HG03565 (cell line): ENCODE measurements around the gene ARHGEF25.
"Not testable (repeated sequence)": the region's sequence is repeated elsewhere in the genome, so short reads cannot be mapped to it uniquely, and the experiment has no call there.

Source experiments
- ATAC-seq: cut with Tn5 transposase; IDR thresholded peaks from one replicate; pipeline ENCODE4 v1.9.1; 2021; ENCODE audit warnings: mild to moderate bottlenecking, moderate library complexity; ENCODE audit not compliant: unreplicated experiment

The ARHGEF25 gene

GRCh38 chr12:57632958-57633840 lies 22.0 kb downstream of the ARHGEF25 start, which contains the start of gene B4GALNT1:
B4GALNT1 (minus strand) TSS chr12:57633201; CDS start chr12:57632132, 1,069 bp downstream.
- no peak for ATAC-seq

- ATAC-seq = not testable (repeated sequence)
These were observed 25.5 kb downstream of the ARHGEF25 start for GRCh38 chr12:57636731-57637130.

- no peak for ATAC-seq
These were observed 26.1 kb downstream of the ARHGEF25 start for GRCh38 chr12:57637364-57637763.

GRCh38 chr12:57638096-57638495 lies 26.9 kb downstream of the ARHGEF25 start:
- ATAC-seq = no peak

- ATAC-seq = no peak
These were observed 29.2 kb downstream of the ARHGEF25 start for GRCh38 chr12:57640175-57641042.

GRCh38 chr12:57641699-57642442 lies 30.6 kb downstream of the ARHGEF25 start:
- no peak for ATAC-seq

- not testable (repeated sequence) for ATAC-seq
These were observed 34.9 kb downstream of the ARHGEF25 start for GRCh38 chr12:57645990-57646658.

GRCh38 chr12:57646659-57647049 lies 35.4 kb downstream of the ARHGEF25 start:
- ATAC-seq = not testable (repeated sequence)

- no peak for ATAC-seq
These were observed 42.8 kb downstream of the ARHGEF25 start for GRCh38 chr12:57654042-57654441.

GRCh38 chr12:57655541-57656240 lies 44.5 kb downstream of the ARHGEF25 start:
- no peak for ATAC-seq

GRCh38 chr12:57656408-57656807 lies 45.2 kb downstream of the ARHGEF25 start:
- not testable (repeated sequence) for ATAC-seq

GRCh38 chr12:57657744-57658143 lies 46.5 kb downstream of the ARHGEF25 start:
- no peak for ATAC-seq

- no peak for ATAC-seq
These were observed 47.7 kb downstream of the ARHGEF25 start for GRCh38 chr12:57658890-57659289.

- ATAC-seq = no peak
These were observed 50.1 kb downstream of the ARHGEF25 start for GRCh38 chr12:57661376-57661775.

- not testable (repeated sequence) for ATAC-seq
These were observed 54.0 kb downstream of the ARHGEF25 start for GRCh38 chr12:57665066-57665820.
